Fibroblast of lung (primary cell): ENCODE results near the gene CRP. TPM values are rescaled to one million over a fixed set of nuclear protein-coding genes. Genes with fewer than 3 reads are reported as not detected.

Source experiments
- DNase-seq, 2 donors: peaks; one replicate each; pipeline versions ENCODE4 v3.0.0 to v3.0.0-alpha.2; 2010; ENCODE audit warnings: low read depth in 2 of 2
- H2AFZ ChIP-seq: 2 replicates; pipeline ENCODE4 v1.5.1; 2012; ENCODE audit warnings: low read length, control low read depth, inconsistent platforms
- H3K27ac ChIP-seq: 2 replicates; pipeline ENCODE4 v1.5.1; 2011; ENCODE audit warnings: low read length, control low read depth; ENCODE audit not compliant: insufficient read depth
- H3K27me3 ChIP-seq: 2 replicates; pipeline ENCODE4 v1.5.1; 2011; ENCODE audit warnings: mild to moderate bottlenecking, low read length; ENCODE audit not compliant: control insufficient read depth, insufficient read depth
- H3K36me3 ChIP-seq: 2 replicates; pipeline ENCODE4 v1.5.1; 2011; ENCODE audit warnings: low read length; ENCODE audit not compliant: control insufficient read depth, insufficient read depth
- H3K4me1 ChIP-seq: 2 replicates; pipeline ENCODE4 v1.5.1; 2011; ENCODE audit warnings: low read length; ENCODE audit not compliant: control insufficient read depth, insufficient read depth; ENCODE audit errors: extremely low read depth
- H3K4me2 ChIP-seq: 2 replicates; pipeline ENCODE4 v1.5.1; 2011; ENCODE audit warnings: low read length, control low read depth; ENCODE audit not compliant: insufficient read depth; ENCODE audit errors: extremely low read depth
- H3K4me3 ChIP-seq, 4 experiments: fragments of 200-600 bp in 1 of 4; sonication (generic) in 1 of 4; replicated peaks in 1 of 4; 2 replicates each; pipeline ENCODE4 v1.5.1; 2011 to 2016; ENCODE audit warnings: low read length in 4 of 4, low read depth in 3 of 4, mild to moderate bottlenecking in 3 of 4, control low read depth in 2 of 4, inconsistent platforms in 1 of 4, mixed read lengths in 1 of 4; ENCODE audit not compliant: insufficient read depth in 1 of 4; ENCODE audit errors: control extremely low read depth in 1 of 4
- H3K79me2 ChIP-seq: 2 replicates; pipeline ENCODE4 v1.5.1; 2012; ENCODE audit warnings: mild to moderate bottlenecking, low read length, inconsistent platforms; ENCODE audit not compliant: control insufficient read depth, insufficient read depth
- H3K9ac ChIP-seq: 2 replicates; pipeline ENCODE4 v1.5.1; 2011; ENCODE audit warnings: mild to moderate bottlenecking, low read length, control low read depth; ENCODE audit not compliant: insufficient read depth
- H3K9me3 ChIP-seq: 2 replicates; pipeline ENCODE4 v1.5.1; 2012; ENCODE audit warnings: low read depth, low read length; ENCODE audit not compliant: control insufficient read depth, insufficient read depth
- H4K20me1 ChIP-seq: 2 replicates; pipeline ENCODE4 v1.5.1; 2011; ENCODE audit warnings: low read length; ENCODE audit not compliant: control insufficient read depth, insufficient read depth; ENCODE audit errors: extremely low read depth
- CTCF ChIP-seq, 2 donors: IDR thresholded peaks in 1 of 2; conservative IDR thresholded peaks in 1 of 2; 1 replicate in 1 of 2; 2 replicates in 1 of 2; pipeline ENCODE4 v1.5.1; 2011 to 2012; ENCODE audit warnings: low read length in 2 of 2, control low read depth in 1 of 2, inconsistent platforms in 1 of 2, low read depth in 1 of 2, mild to moderate bottlenecking in 1 of 2
- EZH2 ChIP-seq: IDR thresholded peaks from 2 replicates; pipeline ENCODE4 v1.5.1; 2012; ENCODE audit warnings: low read length, control low read depth, mild to moderate bottlenecking; ENCODE audit errors: missing control alignments
- polyA plus RNA-seq, 2 donors: library from polyadenylated mRNA; depleted of rRNA in 1 of 2; stranded (reverse) in 1 of 2; unstranded in 1 of 2; fragments of >200 nt; gene quantifications; 2 replicates each; pipeline ENCODE4 v1.2.1, GENCODE V29; 2011 to 2012; ENCODE audit warnings: missing spikeins in 1 of 2
- total RNA-seq: library from RNA; depleted of rRNA; stranded (reverse); fragments of >200 nt; gene quantifications from 2 replicates; pipeline ENCODE4 v1.2.1, GENCODE V29; 2014

The CRP gene
- total and polyA plus RNA-seq, 2 donors (not counting 1 experiment from before 2014, with no cell fraction given), result not detected

GRCh38 chr1:159755451-159756007, 41.1 kb upstream of the CRP start:
- no peaks in the 10 kb centered on the region for H4K20me1 ChIP-seq
- no peak overlapping the region for H3K4me2 ChIP-seq
- no peak overlapping the region for H3K4me3 ChIP-seq
- H3K4me1 ChIP-seq, result no peaks in the 10 kb centered on the region
- no peak for DNase-seq
- H3K79me2 ChIP-seq, result no peaks in the 10 kb centered on the region
- H3K9ac ChIP-seq, result no peak overlapping the region
- H3K27ac ChIP-seq, result no peak overlapping the region
- H3K36me3 ChIP-seq, result no peaks in the 10 kb centered on the region
- no peaks in the 10 kb centered on the region for H3K27me3 ChIP-seq
- TF ChIP-seq EZH2 (no peak), CTCF (conservative IDR thresholded peaks at IDR 0.05 in 1 of 2, IDR thresholded peaks at IDR 0.05 in 1 of 2; ENCODE audit: low read depth in 1 of 2, low read length in 2 of 2) (no peak)
- no peaks in the 10 kb centered on the region for H3K9me3 ChIP-seq
- no peak overlapping the region for H2AFZ ChIP-seq

- H3K27me3 ChIP-seq, result no peaks in the 10 kb centered on the region
- H3K9me3 ChIP-seq, result no peaks in the 10 kb centered on the region
- no peak overlapping the region for H3K9ac ChIP-seq
- DNase-seq, result no peak
- no peak overlapping the region for H3K4me3 ChIP-seq
- H3K79me2 ChIP-seq, result no peaks in the 10 kb centered on the region
- no peaks in the 10 kb centered on the region for H3K4me1 ChIP-seq
- H2AFZ ChIP-seq, result no peak overlapping the region
- H3K4me2 ChIP-seq, result no peak overlapping the region
- H3K36me3 ChIP-seq, result no peaks in the 10 kb centered on the region
- H4K20me1 ChIP-seq, result no peaks in the 10 kb centered on the region
- TF ChIP-seq CTCF (conservative IDR thresholded peaks at IDR 0.05 in 1 of 2, IDR thresholded peaks at IDR 0.05 in 1 of 2; ENCODE audit: low read depth in 1 of 2, low read length in 2 of 2) (no peak), EZH2 (no peak)
- no peak overlapping the region for H3K27ac ChIP-seq
Observed at GRCh38 chr1:159753386-159753785, 39.0 kb upstream of the CRP start.

GRCh38 chr1:159752135-159752580, 37.8 kb upstream of the CRP start:
- H3K9me3 ChIP-seq, result no peaks in the 10 kb centered on the region
- no peaks in the 10 kb centered on the region for H3K27me3 ChIP-seq
- DNase-seq, result peak; percentile 2 to 65
- H3K79me2 ChIP-seq, result no peaks in the 10 kb centered on the region
- H3K27ac ChIP-seq, result no peak overlapping the region
- H4K20me1 ChIP-seq, result no peaks in the 10 kb centered on the region
- no peak overlapping the region for H3K9ac ChIP-seq
- no peak for TF ChIP-seq EZH2
- TF ChIP-seq CTCF (conservative IDR thresholded peaks at IDR 0.05 in 1 of 2, IDR thresholded peaks at IDR 0.05 in 1 of 2; ENCODE audit: low read depth in 1 of 2, low read length in 2 of 2), result no peak
- H2AFZ ChIP-seq, result no peak overlapping the region
- H3K4me1 ChIP-seq, result no peaks in the 10 kb centered on the region
- H3K4me3 ChIP-seq, result no peak overlapping the region
- H3K4me2 ChIP-seq, result no peak overlapping the region
- H3K36me3 ChIP-seq, result no peaks in the 10 kb centered on the region
